ENCODE results near the gene HOXB8.

The HOXB8 gene

GRCh38 chr17:48644910-48645557 lies 29.9 kb upstream of the HOXB8 start:
- no peak overlapping the region for H3K27ac ChIP-seq (ENCODE audit: insufficient read depth, low read length, poor library complexity, severe bottlenecking)
- H3K27me3 ChIP-seq (replicated peaks; ENCODE audit: control insufficient read depth, insufficient read depth, low read length, poor library complexity, severe bottlenecking): peaks cover 53% of the 10 kb centered on the region
- no peaks in the 10 kb centered on the region for H3K36me3 ChIP-seq (ENCODE audit: control insufficient read depth, insufficient read depth, low read length)
- peaks cover 16% of the 10 kb centered on the region for H3K4me1 ChIP-seq (ENCODE audit: control insufficient read depth, insufficient read depth, low read length, poor library complexity, severe bottlenecking)
- DNase-seq: no peak
- no peak overlapping the region for H3K4me3 ChIP-seq (ENCODE audit: insufficient read depth, low read depth, low read length, poor library complexity, severe bottlenecking)
- no peaks in the 10 kb centered on the region for H3K9me3 ChIP-seq (ENCODE audit: control insufficient read depth, low read length)

- Histone ChIP-seq H3K27me3 (replicated peaks; ENCODE audit: control insufficient read depth, insufficient read depth, low read length, poor library complexity, severe bottlenecking) (peaks cover 55% of the 10 kb centered on the region), H3K36me3 (ENCODE audit: control insufficient read depth, insufficient read depth, low read length) (no peaks in the 10 kb centered on the region), H3K27ac (ENCODE audit: insufficient read depth, low read length, poor library complexity, severe bottlenecking) (no peak overlapping the region), H3K4me3 (ENCODE audit: insufficient read depth, low read depth, low read length, poor library complexity, severe bottlenecking) (no peak overlapping the region), H3K4me1 (ENCODE audit: control insufficient read depth, insufficient read depth, low read length, poor library complexity, severe bottlenecking) (peaks cover 16% of the 10 kb centered on the region), H3K9me3 (ENCODE audit: control insufficient read depth, low read length) (no peaks in the 10 kb centered on the region)
- no peak for DNase-seq
These were observed 29.1 kb upstream of the HOXB8 start for GRCh38 chr17:48644159-48644558.

DNA sequence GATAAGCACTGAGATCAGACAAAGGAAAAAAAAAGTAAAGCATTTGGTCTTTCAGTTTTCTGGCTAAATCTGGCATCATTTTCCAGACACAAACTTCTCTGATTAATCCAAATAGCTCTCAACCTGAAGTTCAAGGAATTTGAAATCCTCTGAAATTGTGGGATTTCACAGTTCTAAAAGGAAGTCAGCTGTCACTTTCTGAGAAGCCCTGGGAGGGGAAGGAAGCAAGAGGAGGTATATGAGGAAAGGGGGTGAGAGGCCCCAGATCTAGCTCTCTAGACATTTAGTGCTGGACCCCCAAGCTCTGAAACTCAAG lies 28.6 kb upstream of the HOXB8 start:
- Histone ChIP-seq H3K4me3 (ENCODE audit: insufficient read depth, low read depth, low read length, poor library complexity, severe bottlenecking) (no peak overlapping the region), H3K27me3 (replicated peaks; ENCODE audit: control insufficient read depth, insufficient read depth, low read length, poor library complexity, severe bottlenecking) (peaks cover 59% of the 10 kb centered on the region)

GRCh38 chr17:48642843-48643696 lies 28.0 kb upstream of the HOXB8 start:
- H3K27me3 ChIP-seq (replicated peaks; ENCODE audit: control insufficient read depth, insufficient read depth, low read length, poor library complexity, severe bottlenecking): peaks cover 60% of the 10 kb centered on the region
- no peaks in the 10 kb centered on the region for H3K36me3 ChIP-seq (ENCODE audit: control insufficient read depth, insufficient read depth, low read length)
- H3K4me3 ChIP-seq (ENCODE audit: insufficient read depth, low read depth, low read length, poor library complexity, severe bottlenecking): no peak overlapping the region
- no peak overlapping the region for H3K27ac ChIP-seq (ENCODE audit: insufficient read depth, low read length, poor library complexity, severe bottlenecking)
- no peak for DNase-seq
- no peaks in the 10 kb centered on the region for H3K9me3 ChIP-seq (ENCODE audit: control insufficient read depth, low read length)
- H3K4me1 ChIP-seq (ENCODE audit: control insufficient read depth, insufficient read depth, low read length, poor library complexity, severe bottlenecking): peaks cover 16% of the 10 kb centered on the region

More for the DNA sequence above, 28.6 kb upstream of the HOXB8 start:
- Histone ChIP-seq H3K4me1 (ENCODE audit: control insufficient read depth, insufficient read depth, low read length, poor library complexity, severe bottlenecking) (peaks cover 16% of the 10 kb centered on the region), H3K36me3 (ENCODE audit: control insufficient read depth, insufficient read depth, low read length) (no peaks in the 10 kb centered on the region), H3K9me3 (ENCODE audit: control insufficient read depth, low read length) (no peaks in the 10 kb centered on the region), H3K27ac (ENCODE audit: insufficient read depth, low read length, poor library complexity, severe bottlenecking) (no peak overlapping the region)
- DNase-seq: no peak

DNA sequence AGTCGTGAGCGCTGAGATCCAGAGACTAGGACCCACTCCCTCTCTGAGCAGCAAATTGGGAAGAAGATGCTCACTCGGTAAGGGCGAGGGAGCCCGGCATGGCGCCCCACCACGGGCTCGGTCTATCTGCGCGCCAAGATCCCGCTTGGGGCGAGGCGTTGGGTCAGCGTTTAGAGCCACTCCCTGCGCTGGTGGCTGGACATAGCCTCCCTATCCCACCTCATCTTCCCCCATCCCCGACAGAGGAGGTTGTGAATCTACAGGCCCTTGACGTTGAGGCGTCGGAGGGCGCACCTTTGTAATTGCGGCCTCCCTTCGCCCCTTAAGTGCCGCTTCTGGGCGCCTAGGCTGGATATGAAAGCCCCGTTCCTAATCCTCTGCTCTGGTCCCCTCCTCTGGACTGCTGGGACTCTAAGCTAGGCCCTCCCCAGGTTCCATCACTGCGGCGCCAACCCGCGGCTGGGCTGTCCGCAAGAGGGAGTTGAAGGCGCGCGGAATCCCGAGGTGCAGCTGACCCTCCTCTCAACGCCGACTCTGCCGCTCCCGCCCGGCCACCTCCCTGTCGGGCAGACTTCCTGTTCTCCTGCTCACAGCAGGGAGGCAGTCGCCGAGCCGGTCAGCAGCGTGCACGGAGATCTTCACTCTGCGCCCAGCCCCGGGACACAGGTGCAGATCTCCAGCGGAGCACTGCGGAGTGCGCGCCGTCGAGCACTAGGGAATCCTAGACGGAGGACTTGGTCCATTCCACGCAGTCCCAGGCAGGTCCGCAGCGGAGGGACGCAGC lies 27.2 kb upstream of the HOXB8 start:
- Histone ChIP-seq H3K27ac (ENCODE audit: insufficient read depth, low read length, poor library complexity, severe bottlenecking) (no peak overlapping the region), H3K4me1 (ENCODE audit: control insufficient read depth, insufficient read depth, low read length, poor library complexity, severe bottlenecking) (peaks cover 16% of the 10 kb centered on the region), H3K36me3 (ENCODE audit: control insufficient read depth, insufficient read depth, low read length) (no peaks in the 10 kb centered on the region), H3K27me3 (replicated peaks; ENCODE audit: control insufficient read depth, insufficient read depth, low read length, poor library complexity, severe bottlenecking) (peaks cover 66% of the 10 kb centered on the region), H3K9me3 (ENCODE audit: control insufficient read depth, low read length) (no peaks in the 10 kb centered on the region), H3K4me3 (ENCODE audit: insufficient read depth, low read depth, low read length, poor library complexity, severe bottlenecking) (no peak overlapping the region)
- no peak for DNase-seq

DNA sequence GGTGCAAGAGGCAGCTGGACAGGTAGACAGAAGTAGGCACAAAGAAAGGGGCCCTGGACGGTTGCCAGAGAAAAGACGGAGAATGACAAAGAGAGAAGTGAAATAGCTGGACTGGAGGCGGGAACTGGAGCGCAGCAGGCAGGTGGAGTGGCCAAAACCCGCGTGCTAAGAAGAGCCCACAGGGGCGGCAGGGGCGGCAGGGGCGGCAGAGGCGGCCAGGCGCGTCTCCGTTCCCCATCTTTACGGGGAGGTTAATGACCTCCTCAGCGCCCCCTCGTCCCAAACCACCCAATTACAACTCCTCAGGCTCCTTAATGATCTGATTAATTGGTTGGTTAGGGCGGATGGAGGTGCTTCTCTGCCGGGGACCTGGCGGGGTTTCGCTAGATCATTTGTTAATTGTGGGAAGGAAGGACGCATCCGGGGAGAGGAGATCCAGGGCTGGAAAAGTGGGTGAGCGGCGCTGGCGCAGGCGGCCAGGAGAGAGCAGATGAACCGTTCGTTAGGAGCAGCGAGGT lies 26.5 kb upstream of the HOXB8 start:
- Histone ChIP-seq H3K4me3 (ENCODE audit: insufficient read depth, low read depth, low read length, poor library complexity, severe bottlenecking) (no peak overlapping the region), H3K27me3 (replicated peaks; ENCODE audit: control insufficient read depth, insufficient read depth, low read length, poor library complexity, severe bottlenecking) (peaks cover 68% of the 10 kb centered on the region), H3K27ac (ENCODE audit: insufficient read depth, low read length, poor library complexity, severe bottlenecking) (no peak overlapping the region), H3K36me3 (ENCODE audit: control insufficient read depth, insufficient read depth, low read length) (no peaks in the 10 kb centered on the region), H3K4me1 (ENCODE audit: control insufficient read depth, insufficient read depth, low read length, poor library complexity, severe bottlenecking) (peaks cover 17% of the 10 kb centered on the region), H3K9me3 (ENCODE audit: control insufficient read depth, low read length) (no peaks in the 10 kb centered on the region)
- no peak for DNase-seq

GRCh38 chr17:48640858-48641180 lies 25.7 kb upstream of the HOXB8 start:
- no peak for DNase-seq
- Histone ChIP-seq H3K27ac (ENCODE audit: insufficient read depth, low read length, poor library complexity, severe bottlenecking) (no peak overlapping the region), H3K4me1 (ENCODE audit: control insufficient read depth, insufficient read depth, low read length, poor library complexity, severe bottlenecking) (peaks cover 18% of the 10 kb centered on the region), H3K4me3 (ENCODE audit: insufficient read depth, low read depth, low read length, poor library complexity, severe bottlenecking) (no peak overlapping the region), H3K9me3 (ENCODE audit: control insufficient read depth, low read length) (no peaks in the 10 kb centered on the region), H3K27me3 (replicated peaks; ENCODE audit: control insufficient read depth, insufficient read depth, low read length, poor library complexity, severe bottlenecking) (peaks cover 68% of the 10 kb centered on the region), H3K36me3 (ENCODE audit: control insufficient read depth, insufficient read depth, low read length) (no peaks in the 10 kb centered on the region)

DNA sequence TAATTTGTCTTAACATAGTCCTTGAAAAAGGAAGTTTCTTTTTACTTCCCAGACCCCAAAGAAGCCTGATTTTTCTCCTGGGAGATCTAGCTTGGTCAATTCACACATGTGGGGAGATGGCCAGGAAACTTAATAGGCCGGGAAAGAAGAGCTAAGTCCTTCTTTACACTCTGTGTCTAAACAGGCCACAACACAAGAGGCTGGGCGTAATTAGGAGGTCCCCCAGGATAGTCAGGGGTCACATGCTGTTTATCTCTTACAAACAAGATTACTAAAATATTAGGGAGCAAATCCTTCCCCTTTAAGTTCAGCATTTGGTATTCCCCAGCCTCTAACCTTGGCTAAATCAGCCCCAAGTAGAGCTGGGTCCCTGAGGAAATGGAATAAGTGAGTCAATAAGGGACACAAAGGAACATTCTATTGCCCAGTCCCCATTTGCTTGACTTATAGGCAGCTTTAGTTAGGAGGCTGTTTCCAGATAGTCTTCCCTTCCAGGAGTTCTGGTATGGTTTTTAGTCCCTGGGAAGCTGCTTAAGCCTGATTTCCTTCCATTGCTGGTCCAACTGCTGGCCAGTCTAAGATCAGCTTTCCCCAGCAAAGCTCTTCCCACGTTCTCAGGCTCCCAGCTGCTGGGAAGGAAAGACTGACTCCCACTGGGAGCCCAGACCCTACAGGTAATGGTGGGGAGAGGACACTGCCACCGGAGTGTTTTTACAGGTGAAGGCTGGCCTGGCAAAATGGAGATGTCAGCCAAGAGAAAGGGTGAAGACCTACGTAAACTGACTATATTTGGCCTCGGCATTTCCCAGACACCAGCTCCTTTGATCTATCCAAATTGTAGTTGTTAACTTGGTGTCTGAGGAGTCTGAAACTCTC lies 25.1 kb upstream of the HOXB8 start:
- no peak overlapping the region for H3K27ac ChIP-seq (ENCODE audit: insufficient read depth, low read length, poor library complexity, severe bottlenecking)
- no peak for DNase-seq
- H3K4me1 ChIP-seq (ENCODE audit: control insufficient read depth, insufficient read depth, low read length, poor library complexity, severe bottlenecking): peaks cover 18% of the 10 kb centered on the region
- no peak overlapping the region for H3K4me3 ChIP-seq (ENCODE audit: insufficient read depth, low read depth, low read length, poor library complexity, severe bottlenecking)
- no peaks in the 10 kb centered on the region for H3K9me3 ChIP-seq (ENCODE audit: control insufficient read depth, low read length)
- H3K36me3 ChIP-seq (ENCODE audit: control insufficient read depth, insufficient read depth, low read length): no peaks in the 10 kb centered on the region
- H3K27me3 ChIP-seq (replicated peaks; ENCODE audit: control insufficient read depth, insufficient read depth, low read length, poor library complexity, severe bottlenecking): peaks cover 67% of the 10 kb centered on the region

DNA sequence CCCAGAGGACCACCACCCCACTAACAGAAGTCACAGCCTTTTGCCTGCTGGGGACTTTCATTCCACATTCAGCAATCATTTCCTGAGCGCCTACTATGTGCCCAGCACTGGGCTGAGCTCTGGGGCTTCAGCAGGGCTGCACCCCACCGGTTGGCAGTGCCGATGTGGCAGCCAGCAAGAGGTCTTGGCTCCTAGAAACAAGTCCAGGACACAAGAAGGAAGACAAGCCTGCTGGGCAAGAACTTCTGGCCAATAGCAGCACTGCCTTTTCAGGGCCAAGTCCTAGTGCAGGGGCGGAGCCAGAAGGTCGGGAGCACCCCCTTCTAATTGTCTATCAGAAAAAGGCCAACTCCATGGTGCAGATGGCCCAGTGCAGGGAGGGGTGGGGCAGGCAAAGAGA lies 24.0 kb upstream of the HOXB8 start:
- Histone ChIP-seq H3K27me3 (replicated peaks; ENCODE audit: control insufficient read depth, insufficient read depth, low read length, poor library complexity, severe bottlenecking) (peaks cover 72% of the 10 kb centered on the region), H3K4me3 (ENCODE audit: insufficient read depth, low read depth, low read length, poor library complexity, severe bottlenecking) (no peak overlapping the region), H3K4me1 (ENCODE audit: control insufficient read depth, insufficient read depth, low read length, poor library complexity, severe bottlenecking) (peaks cover 18% of the 10 kb centered on the region), H3K27ac (ENCODE audit: insufficient read depth, low read length, poor library complexity, severe bottlenecking) (no peak overlapping the region), H3K36me3 (ENCODE audit: control insufficient read depth, insufficient read depth, low read length) (no peaks in the 10 kb centered on the region), H3K9me3 (ENCODE audit: control insufficient read depth, low read length) (no peaks in the 10 kb centered on the region)
- no peak for DNase-seq
